ENCODE measurements around the gene SORCS3. TPM values are rescaled to one million over a fixed set of nuclear protein-coding genes. Genes with fewer than 3 reads are reported as not detected.

Gene SORCS3
- total RNA-seq, 1 donor from 2014 or later, result 2.0 TPM

GRCh38 chr10:104688251-104689042 is 47.4 kb downstream of the SORCS3 start:
- no peak for TF ChIP-seq CTCF (IDR thresholded peaks at IDR 0.05; ENCODE audit: partially characterized antibody, unreplicated experiment)
- H3K36me3 Mint-ChIP-seq (ENCODE audit: unreplicated experiment), result no peaks in the 10 kb centered on the region
- H3K4me1 Mint-ChIP-seq (ENCODE audit: low read depth, unreplicated experiment), result no peaks in the 10 kb centered on the region
- H3K4me3 Mint-ChIP-seq (ENCODE audit: unreplicated experiment), result no peak overlapping the region
- DNase-seq, result no peak
- no peak overlapping the region for H3K27ac Mint-ChIP-seq (ENCODE audit: unreplicated experiment)
- H3K27me3 Mint-ChIP-seq (ENCODE audit: unreplicated experiment), result peaks cover 2% of the 10 kb centered on the region
- H3K9me3 Mint-ChIP-seq (ENCODE audit: unreplicated experiment), result no peaks in the 10 kb centered on the region

GRCh38 chr10:104689105-104689504 is 48.0 kb downstream of the SORCS3 start:
- no peaks in the 10 kb centered on the region for H3K36me3 Mint-ChIP-seq (ENCODE audit: unreplicated experiment)
- no peaks in the 10 kb centered on the region for H3K9me3 Mint-ChIP-seq (ENCODE audit: unreplicated experiment)
- no peak for TF ChIP-seq CTCF (IDR thresholded peaks at IDR 0.05; ENCODE audit: partially characterized antibody, unreplicated experiment)
- peaks cover 2% of the 10 kb centered on the region for H3K27me3 Mint-ChIP-seq (ENCODE audit: unreplicated experiment)
- no peak overlapping the region for H3K4me3 Mint-ChIP-seq (ENCODE audit: unreplicated experiment)
- DNase-seq, result no peak
- H3K4me1 Mint-ChIP-seq (ENCODE audit: low read depth, unreplicated experiment), result no peaks in the 10 kb centered on the region
- no peak overlapping the region for H3K27ac Mint-ChIP-seq (ENCODE audit: unreplicated experiment)

- H3K27me3 Mint-ChIP-seq (ENCODE audit: unreplicated experiment), result peaks cover 2% of the 10 kb centered on the region
- H3K9me3 Mint-ChIP-seq (ENCODE audit: unreplicated experiment), result no peaks in the 10 kb centered on the region
- no peak for DNase-seq
- no peaks in the 10 kb centered on the region for H3K4me1 Mint-ChIP-seq (ENCODE audit: low read depth, unreplicated experiment)
- no peak overlapping the region for H3K4me3 Mint-ChIP-seq (ENCODE audit: unreplicated experiment)
- TF ChIP-seq CTCF (IDR thresholded peaks at IDR 0.05; ENCODE audit: partially characterized antibody, unreplicated experiment), result no peak
- no peak overlapping the region for H3K27ac Mint-ChIP-seq (ENCODE audit: unreplicated experiment)
- no peaks in the 10 kb centered on the region for H3K36me3 Mint-ChIP-seq (ENCODE audit: unreplicated experiment)
Observed at GRCh38 chr10:104689547-104689946, 48.5 kb downstream of the SORCS3 start.

GRCh38 chr10:104690101-104690500 is 49.0 kb downstream of the SORCS3 start:
- DNase-seq, result no peak
- Mint-ChIP-seq H3K27me3 (ENCODE audit: unreplicated experiment) (peaks cover 2% of the 10 kb centered on the region), H3K9me3 (ENCODE audit: unreplicated experiment) (no peaks in the 10 kb centered on the region), H3K27ac (ENCODE audit: unreplicated experiment) (no peak overlapping the region), H3K36me3 (ENCODE audit: unreplicated experiment) (no peaks in the 10 kb centered on the region), H3K4me3 (ENCODE audit: unreplicated experiment) (no peak overlapping the region), H3K4me1 (ENCODE audit: low read depth, unreplicated experiment) (no peaks in the 10 kb centered on the region)
- no peak for TF ChIP-seq CTCF (IDR thresholded peaks at IDR 0.05; ENCODE audit: partially characterized antibody, unreplicated experiment)

- DNase-seq, result no peak
- Mint-ChIP-seq H3K9me3 (ENCODE audit: unreplicated experiment) (no peaks in the 10 kb centered on the region), H3K27ac (ENCODE audit: unreplicated experiment) (no peak overlapping the region), H3K36me3 (ENCODE audit: unreplicated experiment) (no peaks in the 10 kb centered on the region), H3K4me3 (ENCODE audit: unreplicated experiment) (no peak overlapping the region), H3K4me1 (ENCODE audit: low read depth, unreplicated experiment) (no peaks in the 10 kb centered on the region), H3K27me3 (ENCODE audit: unreplicated experiment) (peaks cover 4% of the 10 kb centered on the region)
- TF ChIP-seq CTCF (IDR thresholded peaks at IDR 0.05; ENCODE audit: partially characterized antibody, unreplicated experiment), result no peak
Observed at GRCh38 chr10:104690959-104691358, 49.9 kb downstream of the SORCS3 start.
